ENCODE data around the gene FATE1.

GRCh38 chrX:151762802-151763201 is 47.0 kb downstream of the FATE1 start:
- no peak for TF ChIP-seq CTCF (IDR thresholded peaks at IDR 0.05; ENCODE audit: poor library complexity, severe bottlenecking)
- TF ChIP-seq EZH2 (IDR thresholded peaks at IDR 0.05; ENCODE audit: borderline replicate concordance, insufficient read depth, low read length, poor library complexity, severe bottlenecking) = no peak
- no peak for TF ChIP-seq TAF1 (IDR thresholded peaks at IDR 0.05; ENCODE audit: low read depth)
- no peak for TF ChIP-seq MXI1 (conservative IDR thresholded peaks at IDR 0.05; ENCODE audit: poor library complexity, severe bottlenecking)
- TF ChIP-seq SMC3 (conservative IDR thresholded peaks at IDR 0.05; ENCODE audit: poor library complexity) = no peak
- TF ChIP-seq EP300 (conservative IDR thresholded peaks at IDR 0.05; ENCODE audit: poor library complexity, severe bottlenecking) = no peak
- TF ChIP-seq REST (IDR thresholded peaks at IDR 0.05; ENCODE audit: borderline replicate concordance) = no peak
